Cortex of kidney (tissue), 1 donor: ENCODE measurements around the gene ATP9A.
"Not testable (repeated sequence)": the region's sequence is repeated elsewhere in the genome, so short reads cannot be mapped to it uniquely, and the experiment has no call there.

Experiments used
- DNase-seq: peaks from one replicate; lab custom pipeline; 2025; lab: John Stamatoyannopoulos, UW

Gene ATP9A

GRCh38 chr20:51723026-51723425, 45.2 kb downstream of the ATP9A start:
- DNase-seq, result not testable (repeated sequence)

- DNase-seq, result not testable (repeated sequence)
Measured at GRCh38 chr20:51722246-51722645, 45.9 kb downstream of the ATP9A start.

- no peak for DNase-seq
Measured at GRCh38 chr20:51720854-51721253, 47.3 kb downstream of the ATP9A start.

GRCh38 chr20:51720384-51720783, 47.8 kb downstream of the ATP9A start:
- no peak for DNase-seq

- no peak for DNase-seq
Measured at GRCh38 chr20:51715856-51716185, 52.4 kb downstream of the ATP9A start.

GRCh38 chr20:51715163-51715855, 52.9 kb downstream of the ATP9A start:
- no peak for DNase-seq

- DNase-seq, result no peak
Measured at GRCh38 chr20:51713213-51713598, 55.0 kb downstream of the ATP9A start.

GRCh38 chr20:51712501-51713212, 55.5 kb downstream of the ATP9A start:
- DNase-seq, result no peak

GRCh38 chr20:51711426-51711825, 56.8 kb downstream of the ATP9A start:
- no peak for DNase-seq

GRCh38 chr20:51710361-51710894, 57.8 kb downstream of the ATP9A start:
- DNase-seq, result no peak

GRCh38 chr20:51705400-51705799, 62.8 kb downstream of the ATP9A start:
- DNase-seq, result no peak

- no peak for DNase-seq
Measured at GRCh38 chr20:51703400-51704287, 64.5 kb downstream of the ATP9A start.

- DNase-seq, result no peak
Measured at GRCh38 chr20:51702556-51702955, 65.6 kb downstream of the ATP9A start.

- DNase-seq, result no peak
Measured at GRCh38 chr20:51700809-51701285, 67.3 kb downstream of the ATP9A start.

- no peak for DNase-seq
Measured at GRCh38 chr20:51698252-51698651, 69.9 kb downstream of the ATP9A start.

- no peak for DNase-seq
Measured at GRCh38 chr20:51697096-51697826, 70.9 kb downstream of the ATP9A start.

- no peak for DNase-seq
Measured at GRCh38 chr20:51696304-51697071, 71.7 kb downstream of the ATP9A start.

- DNase-seq, result no peak
Measured at GRCh38 chr20:51695574-51696303, 72.5 kb downstream of the ATP9A start.

GRCh38 chr20:51692806-51693400, 75.3 kb downstream of the ATP9A start:
- no peak for DNase-seq

- DNase-seq, result no peak
Measured at GRCh38 chr20:51691703-51692102, 76.5 kb downstream of the ATP9A start.
